Left lobe of liver (tissue), 2 donors: ENCODE measurements around the gene FUCA1. TPM values are rescaled to one million over a fixed set of nuclear protein-coding genes. Genes with fewer than 3 reads are reported as not detected.
"Not testable (repeated sequence)": the region's sequence is repeated elsewhere in the genome, so short reads cannot be mapped to it uniquely, and the experiment has no call there.

Experiments used
- ATAC-seq: fragments of 200-7000 bp; cut with Tn5 transposase; one replicate; pipeline ENCODE4 v1.9.1; 2020; ENCODE audit warnings: mild to moderate bottlenecking, moderate library complexity
- DNase-seq: peaks from one replicate; pipeline ENCODE4 v3.0.0-alpha.2; 2020; ENCODE audit warnings: low spot score
- total RNA-seq: library from RNA; stranded (reverse); gene quantifications from one replicate; pipeline ENCODE4 v1.2.1, GENCODE V29; 2021
- donor health status: DM: no; HTN: no; CAD: no; lungs with moderate emphysema.
- donor health status: DM: no; HTN: yes; CAD: no.

Gene FUCA1
- total RNA-seq, 1 donor from 2014 or later, result 39.0 TPM

DNA sequence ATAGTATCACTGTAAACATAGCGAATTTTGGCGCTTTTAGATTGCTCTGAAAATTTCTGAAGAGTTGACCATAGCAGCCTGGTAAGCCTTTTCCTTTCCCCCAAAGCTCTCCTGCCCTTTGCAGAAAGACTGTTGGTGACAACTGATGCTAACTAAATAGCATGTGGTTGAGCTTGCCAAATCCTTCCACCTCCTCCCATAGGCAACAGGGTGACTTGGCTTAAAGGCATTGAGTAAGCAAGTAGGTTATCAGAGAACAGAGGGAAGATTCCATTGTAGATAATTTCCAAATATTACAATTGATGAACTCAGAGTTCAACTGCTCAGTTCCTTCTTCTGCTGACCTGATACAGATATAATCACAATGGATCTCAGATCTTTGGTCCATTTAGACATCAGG lies 22.9 kb downstream of the FUCA1 start:
- ATAC-seq, result no peak
- DNase-seq, result no peak

DNA sequence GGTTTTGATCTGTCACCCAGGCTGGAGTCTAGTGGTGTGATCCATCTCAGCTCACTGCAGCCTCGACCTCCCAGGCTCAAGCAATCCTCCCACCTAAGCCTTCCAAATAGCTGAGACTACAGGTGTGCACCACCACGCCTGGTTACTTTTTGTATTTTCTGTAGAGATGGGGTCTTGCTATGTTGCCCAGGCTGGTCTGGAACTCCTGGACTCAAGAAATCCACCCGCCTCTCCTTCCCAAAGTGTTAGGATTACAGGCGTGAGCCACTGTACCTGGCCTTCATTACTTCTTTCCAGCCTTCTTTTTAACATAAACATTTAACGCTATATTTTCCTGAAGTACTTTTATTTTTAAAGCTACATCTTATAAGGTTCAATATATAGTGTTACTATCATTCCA lies 24.4 kb downstream of the FUCA1 start:
- no peak for DNase-seq
- ATAC-seq, result no peak

- peak; percentile 78 for DNase-seq
- ATAC-seq, result peak; percentile 99
These were observed 29.7 kb downstream of the FUCA1 start for GRCh38 chr1:23838401-23838866.

GRCh38 chr1:23837908-23838307 lies 30.2 kb downstream of the FUCA1 start:
- ATAC-seq (peak; percentile 30), DNase-seq (peak; percentile 49)

DNA sequence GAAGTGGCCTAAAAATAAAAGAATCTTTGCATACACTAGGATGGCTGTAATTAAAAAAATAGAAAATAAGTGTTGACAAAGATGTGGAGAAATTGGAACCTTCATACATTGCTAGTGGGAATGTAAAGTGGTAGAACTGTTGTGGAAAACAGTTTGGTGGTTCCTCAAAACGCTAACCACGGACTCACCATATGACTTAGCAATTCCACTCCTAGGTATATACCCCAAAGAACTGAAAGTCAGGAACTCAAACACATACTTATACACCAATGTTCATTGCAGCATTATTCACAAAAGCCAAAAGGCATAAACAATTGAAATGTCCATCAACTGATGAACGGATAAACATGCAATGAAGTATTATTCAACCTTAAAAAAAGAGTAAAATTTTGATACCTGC lies 32.1 kb downstream of the FUCA1 start:
- no peak for DNase-seq

DNA sequence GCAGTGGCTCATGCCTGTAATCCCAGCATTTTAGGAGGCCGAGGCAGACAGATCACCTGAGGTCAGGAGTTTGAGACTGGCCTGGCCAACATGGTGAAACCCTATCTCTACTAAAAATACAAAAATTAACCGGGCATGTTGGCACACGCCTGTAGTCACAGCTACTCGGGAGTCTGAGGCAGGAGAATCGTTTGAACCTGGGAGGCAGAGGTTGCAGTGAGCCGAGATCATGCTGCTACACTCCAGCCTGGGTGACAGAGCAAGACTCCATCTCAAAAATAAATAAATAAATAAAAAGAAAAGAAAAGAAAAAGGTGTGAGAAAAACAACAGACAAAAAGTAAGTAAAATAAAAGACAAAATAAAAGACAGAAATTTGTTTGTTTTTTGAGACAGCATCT lies 33.9 kb downstream of the FUCA1 start:
- not testable (repeated sequence) for DNase-seq, ATAC-seq

More for the DNA sequence above, 32.1 kb downstream of the FUCA1 start:
- no peak for ATAC-seq

DNA sequence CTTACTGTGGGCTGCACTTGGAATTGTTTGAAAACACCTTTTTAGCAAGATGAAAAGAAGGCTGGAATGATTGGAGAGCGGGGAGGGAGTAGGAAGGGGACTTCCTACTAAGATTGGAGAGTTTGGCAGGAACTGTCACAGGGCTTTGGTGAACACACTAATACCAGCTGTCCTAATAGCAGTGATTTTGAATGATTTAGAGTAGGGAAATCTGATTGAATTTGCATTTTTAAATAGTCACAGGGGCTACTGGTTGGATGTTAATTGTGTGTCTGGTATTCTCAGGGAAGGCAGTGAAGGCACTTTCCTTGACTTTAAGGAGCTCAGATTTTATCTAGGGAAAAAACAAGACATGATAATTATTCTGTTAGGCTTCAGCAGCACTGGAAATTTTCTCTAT lies 40.4 kb downstream of the FUCA1 start:
- DNase-seq (no peak), ATAC-seq (no peak)

DNA sequence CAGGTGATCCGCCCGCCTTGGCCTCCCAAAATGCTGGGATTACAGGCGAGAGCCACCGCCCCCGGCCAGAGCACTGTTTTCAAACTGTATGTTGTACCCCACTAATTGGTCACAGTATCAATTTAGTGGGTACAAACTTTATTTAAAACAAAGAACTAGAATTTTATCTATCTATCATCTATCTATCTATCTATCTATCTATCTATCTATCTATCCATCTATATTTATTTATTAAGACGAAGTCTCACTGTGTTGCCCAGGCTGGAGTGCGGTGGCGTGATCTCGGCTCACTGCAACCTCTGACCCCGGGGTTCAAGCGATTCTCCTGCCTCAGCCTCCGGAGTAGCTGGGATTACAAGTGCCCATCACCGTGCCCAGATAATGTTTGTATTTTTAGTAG lies 41.5 kb downstream of the FUCA1 start:
- not testable (repeated sequence) for DNase-seq, ATAC-seq

GRCh38 chr1:23825762-23826522 lies 42.1 kb downstream of the FUCA1 start:
- no peak for ATAC-seq
- DNase-seq, result no peak

- ATAC-seq (peak; percentile 94), DNase-seq (peak; percentile 92)
These were observed 42.9 kb downstream of the FUCA1 start, which contains the start of gene HMGCL for GRCh38 chr1:23825076-23825761. Gene HMGCL, minus strand, starts transcription at chr1:23825429. Its CDS starts 14 bp downstream, at chr1:23825415.

GRCh38 chr1:23824711-23825075 lies 43.4 kb downstream of the FUCA1 start:
- ATAC-seq (peak; percentile 81), DNase-seq (peak; percentile 56)

DNA sequence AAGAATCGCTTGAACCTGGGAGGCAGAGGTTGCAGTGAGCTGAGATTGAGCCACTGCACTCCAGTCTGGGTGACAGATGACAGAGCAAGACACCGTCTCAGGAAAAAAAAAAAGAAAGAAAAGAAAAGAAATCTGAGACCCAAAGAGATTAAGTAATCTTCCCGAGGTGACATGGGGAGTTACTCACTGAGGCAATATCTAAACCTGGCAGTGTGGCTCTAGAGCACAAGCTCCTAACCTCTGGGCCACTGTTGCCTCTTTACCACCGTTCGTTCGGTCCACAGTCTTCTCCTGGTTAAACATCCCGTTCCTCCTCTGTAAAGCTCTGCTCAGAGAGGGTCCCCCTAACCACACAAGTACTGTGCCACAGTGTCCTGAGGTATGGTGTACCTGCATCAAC lies 44.3 kb downstream of the FUCA1 start:
- DNase-seq, result no peak
- ATAC-seq, result no peak

- DNase-seq, result no peak
- ATAC-seq, result no peak
These were observed 50.5 kb downstream of the FUCA1 start for GRCh38 chr1:23817633-23818032.

DNA sequence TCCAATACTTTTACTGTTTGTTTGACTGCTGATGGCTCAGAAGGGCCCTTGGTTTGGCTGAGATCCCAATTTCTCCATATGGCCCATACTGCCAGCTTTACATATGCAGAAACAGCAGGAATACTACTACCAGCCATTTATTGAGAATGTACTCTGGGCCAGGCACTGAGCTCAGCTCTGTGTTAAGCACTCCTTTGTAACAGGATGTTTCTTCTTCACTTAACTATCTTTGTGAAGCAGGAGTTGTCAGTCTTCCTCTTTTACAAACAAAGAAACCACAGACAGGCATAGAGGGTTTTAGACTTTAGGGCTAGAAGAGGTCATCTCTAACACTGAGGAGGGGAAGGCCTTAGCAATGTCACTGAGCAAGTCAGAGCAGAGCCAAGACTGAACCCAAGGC lies 51.2 kb downstream of the FUCA1 start:
- ATAC-seq, result no peak

DNA sequence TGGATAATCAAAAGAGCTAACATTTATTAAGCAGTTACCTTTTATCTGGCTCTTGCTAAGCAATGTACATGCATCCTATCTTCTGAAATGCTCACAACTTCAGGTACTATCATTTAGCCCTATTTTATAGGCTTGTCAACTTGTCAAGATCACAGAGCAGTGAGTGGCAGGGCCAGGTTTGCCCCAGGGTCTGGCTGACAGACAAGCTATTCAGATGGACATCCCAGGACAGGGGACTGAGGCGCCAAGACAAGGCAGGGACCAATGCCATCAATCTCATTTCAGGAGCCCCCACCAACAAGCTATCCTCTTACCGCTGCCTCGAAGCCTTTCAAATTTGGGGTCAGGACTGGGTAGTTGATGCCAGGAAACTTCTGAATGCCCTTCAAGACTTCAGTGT lies 51.7 kb downstream of the FUCA1 start:
- ATAC-seq (no peak), DNase-seq (no peak)

More for the DNA sequence above, 51.2 kb downstream of the FUCA1 start:
- no peak for DNase-seq

GRCh38 chr1:23814016-23814415 lies 54.1 kb downstream of the FUCA1 start:
- ATAC-seq (no peak), DNase-seq (no peak)

DNA sequence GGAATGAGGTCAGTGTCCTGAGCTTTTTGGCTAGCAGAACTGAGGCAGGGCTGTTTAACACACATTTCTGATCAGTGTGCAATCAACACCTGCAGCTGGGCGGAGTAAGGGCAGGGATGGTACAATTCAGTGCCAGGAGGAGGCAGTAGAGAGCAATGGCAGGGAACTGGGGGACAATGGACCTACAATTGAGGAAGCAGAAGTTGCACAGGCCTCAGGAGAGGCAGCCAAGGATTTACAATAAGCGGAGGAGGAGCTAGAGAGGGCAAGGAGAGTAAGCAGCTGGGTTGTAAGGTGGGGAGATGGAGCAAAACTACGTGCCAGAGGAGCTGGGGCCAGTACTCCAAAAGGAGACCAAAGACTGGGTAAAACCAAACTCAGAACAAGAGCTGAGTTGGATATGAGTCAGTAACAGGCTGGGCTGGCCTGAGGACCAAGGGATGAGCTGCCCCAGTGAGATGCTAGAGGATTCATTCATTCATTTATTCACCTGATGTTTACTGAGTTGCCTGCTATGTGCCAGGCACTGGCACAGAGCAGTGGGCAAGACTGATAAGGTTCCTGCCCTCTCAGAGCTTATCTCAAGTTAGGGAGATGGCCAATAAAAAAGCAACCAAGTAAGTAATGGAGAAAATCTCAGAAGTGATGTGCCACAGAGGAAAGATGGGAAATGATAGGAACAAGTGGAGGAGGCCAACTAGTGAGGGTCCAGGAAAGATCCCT lies 57.1 kb downstream of the FUCA1 start:
- ATAC-seq (peak; percentile 60), DNase-seq (no peak)

DNA sequence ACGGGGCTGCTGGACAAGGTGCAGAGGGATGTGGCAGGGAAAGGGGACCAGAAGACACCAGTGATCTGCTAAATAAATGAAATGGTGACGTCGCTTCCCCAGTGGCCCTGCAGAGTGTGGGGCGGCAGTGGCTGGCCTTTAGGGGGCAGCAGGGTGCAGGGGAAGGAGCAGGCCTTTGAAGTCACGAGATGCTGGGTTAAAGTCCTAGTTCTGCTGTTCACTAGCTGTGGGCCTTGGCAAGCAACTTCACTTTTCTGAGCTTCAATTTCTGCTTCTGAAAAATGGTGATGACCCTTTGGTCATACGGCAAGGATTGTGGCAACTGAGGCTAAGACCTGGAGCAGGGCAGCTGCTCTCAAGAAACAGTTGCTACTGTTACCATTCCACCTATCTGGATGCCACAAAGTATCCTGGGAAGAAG lies 58.3 kb downstream of the FUCA1 start:
- DNase-seq (peak; percentile 85), ATAC-seq (peak; percentile 97)

GRCh38 chr1:23807453-23807852 lies 60.6 kb downstream of the FUCA1 start:
- no peak for DNase-seq

DNA sequence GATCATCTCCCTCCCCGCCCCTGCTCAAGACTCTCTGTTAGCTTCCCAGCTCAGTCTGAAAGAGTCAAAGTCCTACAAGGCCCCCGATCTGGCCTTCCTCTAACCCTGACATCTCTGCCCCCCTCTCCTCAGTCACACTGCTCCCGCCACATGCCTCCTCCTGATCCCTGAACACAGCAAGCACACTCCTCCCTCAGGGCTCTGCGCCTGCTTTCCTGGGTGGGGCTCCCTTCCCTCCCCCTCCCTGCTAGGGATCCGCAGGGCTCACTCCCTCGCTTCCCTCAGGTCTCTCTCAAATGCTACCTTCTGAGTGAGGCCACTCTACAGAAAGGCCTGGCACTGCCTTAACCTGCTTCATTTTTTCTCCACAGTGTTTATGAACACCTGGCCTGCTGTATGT lies 61.8 kb downstream of the FUCA1 start:
- DNase-seq (no peak), ATAC-seq (no peak)

More at GRCh38 chr1:23807453-23807852, 60.6 kb downstream of the FUCA1 start:
- no peak for ATAC-seq

- DNase-seq, result no peak
- ATAC-seq, result no peak
These were observed 63.1 kb downstream of the FUCA1 start for GRCh38 chr1:23805025-23805424.
